Fibroblast of peridontal ligament (primary cell): ENCODE data around the gene TBK1.
A peak's percentile ranks its signal among the peaks of the same experiment; 100 is the strongest.

ENCODE experiments used
- DNase-seq: peaks from one replicate; pipeline ENCODE4 v3.0.0-alpha.2; 2010; ENCODE audit errors: extremely low read depth

TBK1 gene

GRCh38 chr12:64496839-64497400 is 45.0 kb downstream of the TBK1 start:
- no peak for DNase-seq

DNA sequence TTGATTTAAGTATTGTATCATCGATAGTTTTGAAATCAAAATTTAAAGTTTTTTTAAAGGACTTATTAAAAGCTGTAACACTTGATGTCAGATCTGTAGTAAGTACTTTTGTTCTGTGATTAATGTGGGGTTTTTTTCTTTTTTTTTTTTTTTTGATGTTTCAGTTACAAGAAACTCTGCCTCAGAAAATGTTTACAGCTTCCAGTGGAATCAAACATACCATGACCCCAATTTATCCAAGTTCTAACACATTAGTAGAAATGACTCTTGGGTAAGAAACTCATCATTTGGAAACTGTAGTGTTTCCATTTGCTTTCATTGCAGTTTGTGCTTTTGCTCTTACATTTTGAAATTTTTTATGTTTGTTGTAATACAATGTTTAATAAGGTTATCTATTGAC is 45.6 kb downstream of the TBK1 start:
- DNase-seq = no peak

DNA sequence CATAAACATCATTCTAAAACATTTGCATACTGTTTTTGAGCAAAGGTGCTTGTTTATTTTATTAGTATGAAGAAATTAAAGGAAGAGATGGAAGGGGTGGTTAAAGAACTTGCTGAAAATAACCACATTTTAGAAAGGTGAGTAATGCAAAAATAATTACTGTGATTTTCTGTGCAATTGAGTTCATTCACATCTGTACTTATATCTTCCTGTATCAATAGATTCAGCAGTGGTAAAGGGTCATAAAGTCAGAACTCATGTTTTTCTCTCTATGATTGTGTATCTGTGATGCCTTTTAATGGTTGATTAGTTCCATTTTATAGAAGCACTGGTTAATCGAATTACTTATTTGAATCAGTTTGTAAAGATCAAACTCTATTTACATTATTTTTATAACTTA is 46.0 kb downstream of the TBK1 start:
- no peak for DNase-seq

DNA sequence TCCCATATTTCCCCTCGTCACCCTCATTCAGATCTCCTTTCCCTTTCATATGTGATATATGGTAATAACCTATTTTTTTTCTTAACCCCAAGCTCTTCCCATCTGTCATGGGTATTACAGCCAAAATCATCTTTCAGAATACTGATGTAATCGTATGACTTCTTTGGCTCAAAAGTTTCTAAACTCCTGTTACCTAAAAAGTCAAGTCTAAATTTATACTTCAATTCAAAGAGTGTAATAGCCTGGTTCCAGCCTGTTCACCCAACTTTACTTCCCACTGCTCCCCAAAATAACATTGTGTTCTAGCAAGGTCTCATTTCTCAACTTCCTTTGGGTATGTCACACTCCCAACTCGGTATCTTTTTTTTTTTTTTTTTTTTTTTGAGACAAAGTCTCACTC is 48.5 kb downstream of the TBK1 start:
- no peak for DNase-seq

DNA sequence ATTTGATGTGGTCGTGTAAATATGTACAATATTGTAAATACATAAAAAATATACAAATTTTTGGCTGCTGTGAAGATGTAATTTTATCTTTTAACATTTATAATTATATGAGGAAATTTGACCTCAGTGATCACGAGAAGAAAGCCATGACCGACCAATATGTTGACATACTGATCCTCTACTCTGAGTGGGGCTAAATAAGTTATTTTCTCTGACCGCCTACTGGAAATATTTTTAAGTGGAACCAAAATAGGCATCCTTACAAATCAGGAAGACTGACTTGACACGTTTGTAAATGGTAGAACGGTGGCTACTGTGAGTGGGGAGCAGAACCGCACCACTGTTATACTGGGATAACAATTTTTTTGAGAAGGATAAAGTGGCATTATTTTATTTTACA is 49.6 kb downstream of the TBK1 start:
- DNase-seq = no peak

DNA sequence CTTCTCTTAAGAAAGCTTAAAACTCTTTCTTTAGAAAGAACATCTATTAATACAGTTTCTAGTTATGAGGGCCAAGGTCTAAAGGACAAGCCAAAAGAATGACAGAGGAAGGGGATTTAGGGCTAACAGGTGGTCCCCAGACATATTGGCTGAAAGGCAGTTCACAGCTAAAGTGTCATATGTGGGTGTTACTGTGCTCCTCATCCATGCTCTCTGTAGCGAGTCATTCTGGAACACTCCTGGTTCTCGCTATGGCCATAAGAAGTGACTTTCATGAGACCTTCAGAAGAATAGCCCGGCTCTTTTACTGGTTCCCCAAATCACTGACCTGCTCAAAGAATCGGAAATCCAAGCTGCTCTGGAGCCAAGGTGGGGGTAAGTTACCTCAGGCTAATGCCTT is 55.0 kb downstream of the TBK1 start:
- no peak for DNase-seq

- no peak for DNase-seq
Observed at GRCh38 chr12:64510667-64511066, 58.7 kb downstream of the TBK1 start.

DNA sequence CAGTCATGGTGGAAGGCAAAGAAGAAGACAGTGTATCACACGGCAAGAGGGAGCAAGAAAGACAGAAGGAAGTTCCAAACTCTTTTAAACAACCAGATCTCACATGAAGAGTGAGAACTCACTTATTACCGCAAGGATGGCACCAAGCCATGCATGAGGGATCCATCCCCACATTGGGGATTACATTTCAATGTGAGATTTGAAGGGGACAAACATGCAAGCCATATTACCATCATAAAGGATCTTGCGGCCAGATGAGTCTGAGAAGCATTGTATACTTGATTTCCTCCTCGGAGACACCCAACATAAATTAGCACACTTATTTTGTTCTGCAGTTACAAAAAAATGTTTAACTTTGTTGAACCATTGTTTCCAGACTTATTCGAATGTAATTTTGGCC is 66.5 kb downstream of the TBK1 start:
- no peak for DNase-seq

DNA sequence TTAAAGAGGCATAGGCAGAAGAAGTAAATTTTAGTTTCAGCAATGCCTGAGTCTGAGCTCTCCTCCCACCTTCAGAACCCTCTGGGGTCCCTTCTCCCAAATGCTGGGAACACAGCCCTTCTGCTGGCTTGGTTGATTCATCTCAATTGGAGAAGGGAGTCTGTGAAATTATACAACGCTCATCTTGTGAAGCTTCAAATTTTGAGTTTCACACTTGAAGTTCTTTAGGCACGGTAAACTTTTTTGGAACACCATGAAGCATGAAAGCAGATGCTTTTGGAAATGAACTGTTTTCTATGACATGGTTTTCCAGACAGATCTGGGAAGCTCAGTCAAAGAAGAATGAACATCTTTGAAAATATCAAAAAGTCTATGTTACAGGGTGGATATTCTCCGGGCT is 69.9 kb downstream of the TBK1 start:
- no peak for DNase-seq

DNA sequence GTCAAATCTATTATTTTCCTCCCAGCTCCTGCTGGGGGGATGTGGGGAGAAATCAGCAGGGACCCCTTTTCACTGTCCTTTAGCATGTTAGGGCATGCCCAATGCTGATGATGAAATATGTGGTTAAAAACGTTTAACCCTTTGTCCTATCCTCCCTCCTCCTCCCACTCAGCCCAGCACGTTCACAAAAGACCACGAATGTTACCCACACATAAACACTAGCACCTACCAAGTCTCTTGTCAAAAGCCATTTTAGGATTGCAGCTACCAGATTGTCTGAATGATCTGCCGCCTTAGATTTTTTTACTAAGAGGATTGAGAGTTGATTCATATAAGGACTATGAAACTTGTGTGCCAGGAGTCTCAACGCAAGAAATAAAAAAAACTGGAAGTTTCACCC is 70.4 kb downstream of the TBK1 start:
- peak; percentile 58 for DNase-seq

DNA sequence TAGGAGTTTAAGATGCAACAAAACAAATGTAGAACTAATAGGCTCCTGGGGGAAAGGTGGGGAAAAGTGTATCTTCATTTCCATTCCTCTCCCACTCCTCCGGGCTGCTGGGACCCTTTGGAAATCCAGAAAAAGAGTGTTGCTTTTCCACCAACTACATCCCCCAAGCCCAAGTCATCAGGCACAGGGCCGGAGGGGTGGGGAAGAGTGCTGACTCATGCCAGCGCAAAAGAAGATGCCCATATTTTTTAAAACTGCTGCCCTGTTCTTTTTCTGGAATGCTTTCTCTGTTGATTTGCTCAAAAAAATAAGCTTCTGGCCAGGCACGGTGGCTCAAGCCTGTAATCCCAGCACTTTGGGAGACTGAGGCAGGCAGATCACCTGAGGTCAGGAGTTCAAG is 70.9 kb downstream of the TBK1 start:
- peak; percentile 26 for DNase-seq

DNA sequence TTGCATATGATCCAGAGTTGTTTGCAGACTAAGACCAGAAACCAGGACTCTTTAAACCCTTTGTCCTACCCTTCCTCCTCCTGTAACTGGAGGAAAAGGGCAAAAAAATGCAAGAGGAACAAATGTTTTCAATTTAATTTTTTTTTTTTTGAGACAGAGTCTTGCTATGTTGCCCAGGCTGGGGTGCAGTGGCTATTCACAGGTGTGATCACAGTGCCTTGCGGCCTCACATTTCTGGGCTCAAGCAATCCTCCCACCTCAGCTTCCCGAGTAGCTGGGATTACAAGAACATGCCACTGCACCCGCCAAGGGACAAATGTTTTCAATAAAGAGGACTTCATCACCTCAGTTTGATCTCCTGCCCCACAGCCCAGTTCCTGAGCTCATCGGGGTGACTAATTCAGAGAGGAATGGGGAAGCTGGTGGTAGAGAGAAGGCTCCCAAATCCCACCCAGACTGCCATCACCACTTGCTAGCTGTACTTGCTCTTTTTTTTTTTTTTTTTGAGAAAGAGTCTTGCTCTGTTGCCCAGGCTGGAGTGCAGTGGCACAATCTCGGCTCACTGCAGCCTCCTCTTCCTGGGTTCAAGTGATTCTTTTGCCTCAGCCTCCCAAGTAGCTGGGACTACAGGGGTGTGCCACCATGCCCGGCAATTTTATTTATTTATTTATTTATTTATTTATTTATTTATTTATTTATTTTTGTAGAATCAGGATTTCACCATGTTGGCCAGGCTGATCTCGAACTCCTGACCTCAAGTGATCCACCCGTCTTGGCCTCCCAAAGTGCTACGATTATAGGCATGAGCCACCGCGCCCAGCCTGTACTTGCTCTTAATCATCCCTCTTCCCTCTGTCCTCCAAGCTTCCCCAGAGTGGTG is 71.9 kb downstream of the TBK1 start:
- peak; percentile 66 for DNase-seq

DNA sequence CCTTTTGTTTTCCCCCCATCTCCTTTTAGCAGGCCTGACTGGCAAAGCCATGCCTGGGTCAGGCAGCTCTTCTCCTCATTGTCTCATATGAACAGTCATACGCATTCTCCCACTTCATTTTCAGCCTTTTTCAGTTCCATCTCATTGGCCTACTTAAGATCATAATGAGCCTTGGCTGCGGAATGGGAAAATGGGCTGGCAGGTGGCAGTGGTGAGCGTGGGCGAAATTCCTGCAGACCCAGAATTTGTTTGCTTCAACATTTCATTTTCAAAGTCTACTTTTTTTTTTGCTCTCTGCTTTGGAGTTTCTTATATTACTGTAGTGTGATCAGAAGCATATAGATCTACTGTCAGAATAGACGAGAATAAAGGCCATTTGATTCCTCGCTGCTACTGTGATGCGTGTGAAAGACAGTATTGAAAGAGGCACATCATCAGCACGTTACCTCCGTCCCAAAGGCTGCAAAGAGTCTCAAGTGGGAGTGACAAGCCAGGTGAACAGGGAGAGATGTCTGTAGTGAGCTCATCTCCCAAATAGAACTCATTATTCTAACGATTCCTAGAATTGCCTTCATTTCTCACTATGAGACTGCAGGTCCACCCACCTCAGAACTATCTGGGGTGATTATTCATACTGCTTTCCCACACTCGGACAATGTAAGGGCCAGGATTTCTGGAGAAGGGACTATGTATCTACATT is 73.7 kb downstream of the TBK1 start:
- no peak for DNase-seq

- DNase-seq = peak; percentile 61
Observed at GRCh38 chr12:64526859-64527258, 74.9 kb downstream of the TBK1 start.

GRCh38 chr12:64528616-64529015 is 76.7 kb downstream of the TBK1 start:
- no peak for DNase-seq

DNA sequence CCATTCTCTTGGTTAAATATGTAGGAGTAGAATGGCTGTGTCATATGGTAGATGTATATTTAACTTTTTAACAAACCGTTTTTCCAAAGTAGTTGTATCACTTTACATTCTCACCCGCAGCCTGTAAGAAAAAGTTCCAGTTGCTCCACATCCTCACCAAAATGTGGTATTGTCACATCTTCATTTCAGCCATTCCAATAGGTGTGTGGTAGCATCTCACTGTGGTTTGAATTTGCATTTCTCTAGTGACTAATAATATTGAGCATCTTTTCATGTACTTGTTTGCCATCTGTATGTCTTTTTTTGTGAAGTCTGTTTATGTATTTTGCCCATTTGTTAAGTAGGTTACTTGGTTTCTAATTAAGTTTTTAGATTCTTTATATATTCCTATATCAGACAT is 78.6 kb downstream of the TBK1 start:
- no peak for DNase-seq

DNA sequence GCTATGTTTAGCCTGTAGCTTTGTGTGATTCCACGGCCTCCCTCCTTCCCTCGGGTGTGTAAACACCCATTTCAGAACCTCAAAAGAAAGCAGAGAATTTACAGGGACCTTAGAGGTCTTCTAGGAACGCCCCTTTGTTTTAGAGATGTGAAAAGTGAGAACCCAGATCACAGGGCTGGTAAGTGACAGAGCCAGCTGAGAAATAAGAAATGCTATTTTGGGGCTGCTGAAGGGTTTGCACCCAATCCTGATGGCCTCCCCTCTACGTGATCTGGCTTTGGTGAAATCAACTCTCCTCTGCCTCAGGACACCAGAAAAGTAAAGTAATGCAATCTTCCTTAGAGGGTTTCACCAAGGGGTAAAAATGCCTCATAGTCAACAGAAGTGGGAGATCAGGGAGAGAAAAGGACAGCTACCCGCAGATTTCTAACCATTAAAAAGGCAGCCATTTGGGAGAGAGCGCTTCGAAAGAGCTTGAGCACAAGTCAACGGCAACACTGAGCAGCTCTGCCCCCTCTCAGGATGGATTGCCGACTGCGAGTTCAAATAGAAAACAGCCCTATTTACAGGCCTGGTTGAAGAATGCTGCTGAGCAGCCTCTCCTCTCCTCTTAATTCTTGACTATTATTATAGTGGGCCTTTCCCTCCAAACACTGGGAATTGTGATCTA is 79.9 kb downstream of the TBK1 start:
- DNase-seq = no peak

DNA sequence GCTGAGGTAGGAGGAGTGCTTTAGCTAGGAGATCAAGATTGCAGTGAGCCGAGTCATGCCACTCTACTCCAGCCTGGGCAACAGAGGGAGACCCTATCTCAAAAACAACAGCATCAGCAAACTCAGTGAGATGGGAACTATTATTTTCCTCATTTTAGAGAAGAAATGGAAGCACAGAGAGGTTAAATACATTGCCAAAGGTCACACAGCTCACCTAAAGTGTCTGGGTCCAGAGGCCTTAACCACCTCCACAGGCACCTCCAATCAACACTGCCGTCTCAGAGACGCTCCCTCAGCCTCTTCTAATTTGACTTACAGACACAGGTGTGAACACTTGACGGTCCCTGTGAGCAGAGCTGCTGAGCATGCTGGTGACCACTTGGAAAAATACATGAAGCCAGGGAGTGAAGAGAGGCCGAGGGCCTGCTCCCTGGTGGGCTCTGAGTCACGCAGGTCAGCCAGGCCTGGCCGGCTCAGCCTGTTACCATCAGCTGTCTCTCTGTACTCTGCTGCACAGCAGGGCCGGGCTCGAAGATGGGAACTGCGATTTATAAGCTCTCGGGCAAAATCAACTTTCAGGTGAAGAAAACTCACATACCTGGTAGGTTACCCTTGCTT is 80.9 kb downstream of the TBK1 start:
- DNase-seq = no peak

GRCh38 chr12:64534672-64535199 is 82.8 kb downstream of the TBK1 start:
- no peak for DNase-seq

DNA sequence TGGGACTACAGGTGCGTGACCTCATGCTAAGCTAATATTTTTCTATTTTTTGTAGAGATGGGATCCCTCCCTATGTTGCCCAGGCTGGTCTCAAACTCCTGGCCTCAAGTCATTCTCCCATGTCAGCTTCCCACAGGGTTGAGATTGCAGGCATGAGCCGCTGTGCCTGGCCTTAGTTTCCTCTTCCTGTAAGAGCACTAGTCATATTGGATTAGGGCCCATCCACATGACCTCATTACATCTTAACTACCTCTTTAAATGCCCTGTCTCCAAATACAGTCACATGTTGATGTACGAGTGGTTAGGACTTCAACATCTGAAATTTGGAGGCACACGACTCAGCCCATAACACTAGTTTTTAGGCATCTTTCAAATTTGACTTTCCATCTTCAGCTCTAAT is 86.2 kb downstream of the TBK1 start:
- no peak for DNase-seq

DNA sequence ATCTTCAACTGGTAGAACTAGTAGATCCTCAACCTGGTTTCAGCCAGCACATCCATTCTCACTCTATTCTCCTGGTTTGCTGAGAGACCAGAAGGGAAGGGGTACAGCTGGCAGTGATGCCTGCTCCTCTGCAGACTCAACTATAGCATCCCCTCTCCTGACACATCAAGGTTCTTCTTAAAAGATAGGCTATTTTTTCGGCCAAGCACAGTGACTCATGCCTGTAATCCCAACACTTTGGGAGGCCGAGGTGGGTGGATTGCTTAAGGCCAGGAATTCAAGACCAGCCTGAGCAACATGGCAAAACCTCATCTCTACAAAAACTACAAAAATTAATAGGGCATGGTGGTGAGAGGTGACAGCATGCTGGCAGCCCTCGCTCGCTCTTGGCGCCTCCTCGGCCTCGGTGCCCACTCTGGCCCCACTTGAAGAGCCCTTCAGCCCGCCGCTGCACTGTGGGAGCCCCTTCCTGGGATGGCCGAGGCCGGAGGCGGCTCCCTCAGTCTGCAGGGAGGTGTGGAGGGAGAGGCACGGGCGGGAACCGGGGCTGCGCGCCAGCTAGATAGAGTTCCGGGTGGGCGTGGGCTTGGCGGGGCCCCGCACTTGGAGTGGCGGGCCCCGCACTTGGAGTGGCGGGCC is 90.6 kb downstream of the TBK1 start:
- DNase-seq = peak; percentile 34
